Measurements from ENCODE around the gene LDLRAD4. TPM values are rescaled to one million over a fixed set of nuclear protein-coding genes. Genes with fewer than 3 reads are reported as not detected.

The LDLRAD4 gene
- total and polyA plus RNA-seq, 9 of the 15 experiments (the other 6 are each of a cell fraction or from before 2014, with no cell fraction given): 0.01 TPM; not detected in 8

- ATAC-seq (no peak), DNase-seq (ENCODE audit: extremely low read depth in 1 of 4, low spot score in 3 of 4) (no peak), FAIRE-seq (no peak)
- TF ChIP-seq ELF4 (CRISPR knock-in tag; IDR thresholded peaks at IDR 0.05) (no peak), TFAM (CRISPR knock-in tag; conservative IDR thresholded peaks at IDR 0.05) (no peak), IRF2 (CRISPR knock-in tag; IDR thresholded peaks at IDR 0.05) (no peak), POLR2G (IDR thresholded peaks at IDR 0.05; ENCODE audit: low read depth, low read length) (no peak), FOXM1 (IDR thresholded peaks at IDR 0.05; ENCODE audit: low read depth) (no peak), FOXM1 (CRISPR knock-in tag; IDR thresholded peaks at IDR 0.05; ENCODE audit: low read depth) (no peak), POLR2AphosphoS2 (IDR thresholded peaks at IDR 0.05; ENCODE audit: low read length) (no peak), NFYB (IDR thresholded peaks at IDR 0.05; ENCODE audit: extremely low read depth, insufficient read length) (no peak), KLF16 (IDR thresholded peaks at IDR 0.05) (no peak), DNMT1 (IDR thresholded peaks at IDR 0.05) (no peak), RBM25 (IDR thresholded peaks at IDR 0.05; ENCODE audit: low read depth, low read length, severe bottlenecking) (no peak)
- TF ChIP-seq, protein P1, sequence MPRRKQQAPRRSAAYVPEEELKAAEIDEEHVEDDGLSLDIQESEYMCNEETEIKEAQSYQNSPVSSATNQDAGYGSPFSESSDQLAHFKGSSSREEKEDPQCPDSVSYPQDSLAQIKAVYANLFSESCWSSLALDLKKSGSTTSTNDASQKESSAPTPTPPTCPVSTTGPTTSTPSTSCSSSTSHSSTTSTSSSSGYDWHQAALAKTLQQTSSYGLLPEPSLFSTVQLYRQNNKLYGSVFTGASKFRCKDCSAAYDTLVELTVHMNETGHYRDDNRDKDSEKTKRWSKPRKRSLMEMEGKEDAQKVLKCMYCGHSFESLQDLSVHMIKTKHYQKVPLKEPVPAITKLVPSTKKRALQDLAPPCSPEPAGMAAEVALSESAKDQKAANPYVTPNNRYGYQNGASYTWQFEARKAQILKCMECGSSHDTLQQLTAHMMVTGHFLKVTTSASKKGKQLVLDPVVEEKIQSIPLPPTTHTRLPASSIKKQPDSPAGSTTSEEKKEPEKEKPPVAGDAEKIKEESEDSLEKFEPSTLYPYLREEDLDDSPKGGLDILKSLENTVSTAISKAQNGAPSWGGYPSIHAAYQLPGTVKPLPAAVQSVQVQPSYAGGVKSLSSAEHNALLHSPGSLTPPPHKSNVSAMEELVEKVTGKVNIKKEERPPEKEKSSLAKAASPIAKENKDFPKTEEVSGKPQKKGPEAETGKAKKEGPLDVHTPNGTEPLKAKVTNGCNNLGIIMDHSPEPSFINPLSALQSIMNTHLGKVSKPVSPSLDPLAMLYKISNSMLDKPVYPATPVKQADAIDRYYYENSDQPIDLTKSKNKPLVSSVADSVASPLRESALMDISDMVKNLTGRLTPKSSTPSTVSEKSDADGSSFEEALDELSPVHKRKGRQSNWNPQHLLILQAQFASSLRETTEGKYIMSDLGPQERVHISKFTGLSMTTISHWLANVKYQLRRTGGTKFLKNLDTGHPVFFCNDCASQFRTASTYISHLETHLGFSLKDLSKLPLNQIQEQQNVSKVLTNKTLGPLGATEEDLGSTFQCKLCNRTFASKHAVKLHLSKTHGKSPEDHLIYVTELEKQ (CRISPR knock-in tag; IDR thresholded peaks at IDR 0.05): no peak
- TF ChIP-seq, protein P2, sequence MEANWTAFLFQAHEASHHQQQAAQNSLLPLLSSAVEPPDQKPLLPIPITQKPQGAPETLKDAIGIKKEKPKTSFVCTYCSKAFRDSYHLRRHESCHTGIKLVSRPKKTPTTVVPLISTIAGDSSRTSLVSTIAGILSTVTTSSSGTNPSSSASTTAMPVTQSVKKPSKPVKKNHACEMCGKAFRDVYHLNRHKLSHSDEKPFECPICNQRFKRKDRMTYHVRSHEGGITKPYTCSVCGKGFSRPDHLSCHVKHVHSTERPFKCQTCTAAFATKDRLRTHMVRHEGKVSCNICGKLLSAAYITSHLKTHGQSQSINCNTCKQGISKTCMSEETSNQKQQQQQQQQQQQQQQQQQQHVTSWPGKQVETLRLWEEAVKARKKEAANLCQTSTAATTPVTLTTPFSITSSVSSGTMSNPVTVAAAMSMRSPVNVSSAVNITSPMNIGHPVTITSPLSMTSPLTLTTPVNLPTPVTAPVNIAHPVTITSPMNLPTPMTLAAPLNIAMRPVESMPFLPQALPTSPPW (CRISPR knock-in tag; IDR thresholded peaks at IDR 0.05): no peak
- TF ChIP-seq, protein P3, sequence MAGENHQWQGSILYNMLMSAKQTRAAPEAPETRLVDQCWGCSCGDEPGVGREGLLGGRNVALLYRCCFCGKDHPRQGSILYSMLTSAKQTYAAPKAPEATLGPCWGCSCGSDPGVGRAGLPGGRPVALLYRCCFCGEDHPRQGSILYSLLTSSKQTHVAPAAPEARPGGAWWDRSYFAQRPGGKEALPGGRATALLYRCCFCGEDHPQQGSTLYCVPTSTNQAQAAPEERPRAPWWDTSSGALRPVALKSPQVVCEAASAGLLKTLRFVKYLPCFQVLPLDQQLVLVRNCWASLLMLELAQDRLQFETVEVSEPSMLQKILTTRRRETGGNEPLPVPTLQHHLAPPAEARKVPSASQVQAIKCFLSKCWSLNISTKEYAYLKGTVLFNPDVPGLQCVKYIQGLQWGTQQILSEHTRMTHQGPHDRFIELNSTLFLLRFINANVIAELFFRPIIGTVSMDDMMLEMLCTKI (IDR thresholded peaks at IDR 0.05; ENCODE audit: partially characterized antibody): no peak
- TF ChIP-seq, protein P4, sequence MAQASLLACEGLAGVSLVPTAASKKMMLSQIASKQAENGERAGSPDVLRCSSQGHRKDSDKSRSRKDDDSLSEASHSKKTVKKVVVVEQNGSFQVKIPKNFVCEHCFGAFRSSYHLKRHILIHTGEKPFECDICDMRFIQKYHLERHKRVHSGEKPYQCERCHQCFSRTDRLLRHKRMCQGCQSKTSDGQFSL (CRISPR knock-in tag; IDR thresholded peaks at IDR 0.05): no peak
- TF ChIP-seq, protein P4 (tag; IDR thresholded peaks at IDR 0.05): no peak
- Histone ChIP-seq H3K9ac (ENCODE audit: insufficient read depth in 1 of 2, low read depth in 2 of 2, low read length in 2 of 2) (no peak overlapping the region), H3K4me3 (no peak overlapping the region), H3K36me3 (ENCODE audit: control insufficient read depth, insufficient read depth, low read length) (no peaks in the 10 kb centered on the region), H3K4me2 (ENCODE audit: insufficient read depth, low read length) (no peak overlapping the region), H3K79me2 (ENCODE audit: control insufficient read depth, insufficient read depth, low read length) (no peaks in the 10 kb centered on the region), H3K9me1 (ENCODE audit: control insufficient read depth, insufficient read depth, low read length) (no peaks in the 10 kb centered on the region), H3K9me3 (replicated peaks; ENCODE audit: control insufficient read depth, insufficient read depth, low read depth, low read length) (no peaks in the 10 kb centered on the region), H4K20me1 (replicated peaks; ENCODE audit: control insufficient read depth, insufficient read depth, low read length) (no peaks in the 10 kb centered on the region), H2AFZ (ENCODE audit: low read depth, low read length) (no peak overlapping the region), H3K4me1 (replicated peaks in 1 of 2; ENCODE audit: control insufficient read depth in 2 of 2, insufficient read depth in 2 of 2, low read length in 2 of 2) (no peaks in the 10 kb centered on the region), H3K27ac (ENCODE audit: extremely low read depth, low read depth, low read length) (no peak overlapping the region), H3K27me3 (ENCODE audit: control insufficient read depth in 2 of 2, insufficient read depth in 2 of 2, low read length in 2 of 2) (peaks cover 10 to 23% of the 10 kb centered on the region in 2 experiments; a peak in 2 of 5 replicates)
- in situ Hi-C loops (cut with MboI) (no loop called here), intact Hi-C loops (cut with micrococcal nuclease) (no loop called here)
- POLR2A ChIA-PET: no interaction called here
- CTCF ChIA-PET (ENCODE audit: low intra/inter-chr PET ratio): no interaction called here
- WGBS (ENCODE audit: insufficient coverage, low coverage, missing lambda C conversion rate): 3% methylated on average over 6 of the region's 6 CpGs
- no TSS peak for BruUV-seq (replicated peaks)
Observed at GRCh38 chr18:13245481-13246000, 27.0 kb downstream of the LDLRAD4 start.

Data from K562 (cell line).